ENCODE results near the gene ERN1.

Gene ERN1

GRCh38 chr17:64157669-64158180 lies 27.8 kb upstream of the ERN1 start:
- no peak for DNase-seq

DNA sequence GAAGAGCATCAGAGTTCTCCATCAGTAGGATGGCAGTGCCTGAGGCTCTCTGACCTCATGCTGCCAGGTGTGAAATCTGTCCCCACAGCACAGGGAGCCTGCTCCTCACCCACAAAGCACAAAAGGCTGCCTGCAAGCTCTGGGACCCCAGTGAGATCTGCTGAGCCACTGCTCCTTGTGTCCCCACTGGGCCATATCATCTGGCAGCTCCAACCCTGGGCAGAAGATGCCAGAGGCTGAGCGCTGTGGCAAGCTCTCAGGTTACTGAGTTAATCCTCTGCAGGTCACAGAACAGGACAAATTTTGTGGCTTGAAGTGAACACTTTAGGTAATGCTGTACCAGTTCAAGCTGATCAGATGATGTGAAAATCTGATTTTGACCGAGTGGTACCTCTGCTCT lies 26.7 kb upstream of the ERN1 start:
- no peak for DNase-seq

DNA sequence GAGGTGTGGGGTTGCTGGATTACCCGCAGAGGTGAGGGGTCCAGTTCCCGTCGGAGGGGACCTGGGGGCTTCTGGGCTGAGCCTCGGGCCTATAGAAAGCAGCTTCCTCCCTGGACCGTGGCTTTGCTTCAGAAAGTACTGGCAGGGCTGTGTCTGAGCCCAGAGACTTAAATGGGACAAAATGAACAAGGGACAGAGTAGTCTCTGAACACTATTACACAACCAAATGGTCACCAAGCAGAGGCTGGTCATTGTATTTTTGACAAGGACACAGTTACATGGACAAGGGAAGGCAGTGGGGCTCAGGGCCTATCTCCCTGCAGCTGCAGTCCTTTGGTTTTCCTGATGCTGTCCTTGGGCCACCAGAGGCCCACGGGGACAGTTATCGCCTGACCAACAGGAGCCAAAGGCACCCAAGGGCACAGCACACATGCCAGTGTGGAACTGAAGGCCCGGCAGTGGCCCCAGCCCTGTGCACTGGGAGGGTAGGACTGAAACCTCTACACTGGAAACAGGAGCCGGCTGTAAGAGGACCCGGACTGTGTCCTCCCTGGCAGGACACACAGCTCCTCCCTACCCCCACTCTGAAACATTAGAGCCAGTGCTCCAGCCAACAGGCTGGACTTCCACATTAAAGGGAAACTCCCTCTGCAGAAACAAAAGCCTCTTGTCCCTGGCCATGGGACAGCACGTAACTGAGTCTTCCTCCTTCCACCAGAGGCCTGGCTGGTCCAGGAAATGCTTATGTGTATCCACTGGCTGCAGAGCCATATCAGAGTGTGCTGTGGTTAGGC lies 26.0 kb upstream of the ERN1 start:
- no peak for DNase-seq

GRCh38 chr17:64155129-64155528 lies 25.2 kb upstream of the ERN1 start:
- DNase-seq: no peak

DNA sequence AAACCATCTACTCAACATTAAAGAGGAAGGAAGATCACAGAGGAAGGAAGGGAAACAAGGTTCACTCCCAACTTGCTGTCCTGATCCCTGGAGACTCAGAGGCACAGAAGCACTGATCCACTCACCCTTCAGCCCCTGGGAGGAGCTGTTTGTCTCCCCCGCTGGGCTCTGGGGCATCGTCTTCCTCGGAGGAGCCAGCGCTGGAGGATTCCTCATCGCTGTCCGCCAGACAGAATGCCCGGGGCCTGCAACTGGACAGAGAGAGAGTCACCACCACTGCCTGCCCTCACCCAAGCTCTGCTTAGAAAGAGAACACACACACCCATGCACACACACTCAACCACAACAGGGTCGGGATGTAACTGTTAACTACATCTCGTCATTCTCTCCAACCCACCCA lies 24.8 kb upstream of the ERN1 start:
- no peak for DNase-seq

DNA sequence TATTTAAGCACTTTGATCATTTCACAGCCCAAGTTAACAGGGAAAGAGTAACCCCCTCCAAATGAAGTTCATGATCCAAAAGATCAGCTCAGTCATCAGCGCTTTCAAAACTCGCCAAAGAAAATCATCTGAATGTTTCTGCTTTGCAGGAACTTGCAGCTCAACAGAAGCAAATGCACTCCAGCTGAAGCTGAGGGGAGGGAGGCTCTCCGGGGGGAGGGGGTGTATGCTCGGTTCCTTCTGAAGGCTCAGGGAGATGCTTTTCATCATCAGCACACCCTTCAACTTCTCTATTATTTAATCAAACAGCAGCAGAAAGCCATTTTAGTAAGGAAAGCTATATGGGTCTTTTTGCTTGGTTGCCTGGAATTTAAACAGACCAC lies 24.4 kb upstream of the ERN1 start:
- DNase-seq: no peak

- no peak for DNase-seq
These were observed 23.8 kb upstream of the ERN1 start for GRCh38 chr17:64153565-64154312.

DNA sequence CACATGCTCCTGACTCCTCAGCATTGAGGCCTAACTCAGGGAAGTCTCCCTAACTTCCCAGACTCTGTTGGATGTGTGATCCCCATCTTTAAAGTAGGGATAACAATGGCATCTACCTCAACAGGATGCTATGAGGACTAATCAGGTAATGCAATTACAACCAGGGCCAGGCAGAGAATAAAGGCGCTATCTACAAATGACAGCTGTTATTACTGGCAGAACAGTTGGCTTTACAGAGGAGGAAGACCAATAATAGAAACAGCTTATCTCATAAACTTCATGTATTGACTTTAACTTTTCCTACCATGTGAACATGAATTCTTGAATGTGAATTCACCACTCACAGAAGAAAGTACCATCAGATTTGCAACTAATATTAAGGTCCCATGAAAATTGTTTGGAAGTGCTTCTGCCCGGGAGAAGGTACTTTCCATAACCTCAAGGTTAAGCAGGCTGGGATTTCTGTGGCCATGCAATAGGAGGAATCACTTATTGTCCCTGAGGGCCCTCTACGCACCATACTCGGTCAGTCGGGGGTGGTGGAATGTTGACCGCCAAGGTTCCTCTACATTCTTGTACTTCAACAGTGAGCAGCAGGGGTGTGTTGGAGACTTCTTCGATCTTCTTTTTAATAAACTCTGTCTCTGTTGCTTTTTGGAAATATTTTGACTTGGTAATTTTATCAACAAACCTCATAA lies 22.6 kb upstream of the ERN1 start:
- no peak for DNase-seq

DNA sequence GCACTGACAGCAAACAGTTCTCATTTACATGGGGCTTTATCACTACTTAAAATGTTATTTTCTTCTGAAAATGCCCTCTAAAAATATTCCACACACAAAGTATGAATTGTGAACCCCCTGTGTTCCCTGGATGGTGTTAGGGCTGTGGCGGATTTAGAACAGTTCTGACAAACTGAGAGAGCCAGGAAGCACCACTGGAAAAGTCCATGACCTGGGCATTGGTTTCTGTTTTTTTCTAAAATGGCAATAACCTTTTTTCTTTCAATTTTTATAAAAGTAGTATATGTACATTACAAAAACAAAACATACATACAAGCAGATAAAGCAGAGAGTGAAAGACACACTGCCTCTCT lies 21.0 kb upstream of the ERN1 start:
- DNase-seq: no peak

DNA sequence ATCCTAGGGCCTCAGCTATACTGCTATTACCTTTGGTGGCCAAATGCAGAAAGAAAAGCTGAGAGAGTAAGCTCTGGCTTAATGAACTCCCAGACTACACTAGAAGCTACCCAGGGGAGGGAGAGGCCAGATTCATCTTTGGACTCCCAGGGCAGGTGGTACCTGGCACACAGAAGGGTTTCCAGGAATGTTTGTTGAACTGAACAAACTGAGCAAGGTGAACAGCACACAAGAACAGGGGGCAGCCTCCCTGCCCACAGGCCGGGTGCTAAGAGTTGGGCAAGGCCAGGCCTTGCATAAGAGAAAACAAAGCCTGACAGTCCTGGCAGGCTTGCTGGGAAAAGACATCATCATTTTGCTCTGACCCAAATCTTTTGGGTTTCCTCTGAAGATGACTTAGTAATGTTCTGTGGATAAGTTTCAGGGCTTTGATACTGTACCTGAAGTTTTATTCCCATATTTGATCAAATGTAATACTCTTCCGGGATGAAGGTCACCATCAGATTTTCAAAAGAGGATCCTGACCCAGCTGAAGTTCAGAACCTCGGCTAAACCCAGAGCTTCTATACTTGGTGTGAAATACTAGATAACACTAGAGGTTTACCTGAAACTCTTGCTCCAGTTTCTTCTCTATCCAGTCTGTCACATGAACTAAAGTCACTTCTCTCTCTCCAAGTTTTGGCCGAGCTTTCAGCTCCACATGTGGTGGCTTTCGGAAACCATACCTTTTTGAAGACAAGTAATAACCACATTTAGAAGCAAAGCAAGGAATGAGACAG lies 20.5 kb upstream of the ERN1 start:
- DNase-seq: no peak

- DNase-seq: no peak
These were observed 19.3 kb upstream of the ERN1 start for GRCh38 chr17:64149196-64149595.

DNA sequence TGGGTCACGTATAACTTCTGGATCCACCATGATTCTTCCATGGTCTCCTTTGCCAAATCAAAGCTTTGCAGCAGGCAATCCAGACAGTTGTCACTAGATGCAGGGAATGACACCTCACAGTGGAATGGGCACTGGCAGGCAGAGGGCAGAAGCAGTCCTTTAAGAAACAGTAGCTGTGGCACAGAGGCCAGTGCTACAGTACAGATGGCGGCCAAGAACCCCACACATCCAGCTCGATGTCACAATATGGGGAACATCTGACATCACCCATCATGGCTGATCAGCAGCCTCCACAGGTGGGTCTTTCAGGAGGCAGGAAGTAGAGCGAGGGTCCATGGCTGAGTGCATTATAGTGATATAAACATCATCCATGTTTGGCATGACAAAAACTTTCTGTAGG lies 18.8 kb upstream of the ERN1 start:
- DNase-seq: no peak

DNA sequence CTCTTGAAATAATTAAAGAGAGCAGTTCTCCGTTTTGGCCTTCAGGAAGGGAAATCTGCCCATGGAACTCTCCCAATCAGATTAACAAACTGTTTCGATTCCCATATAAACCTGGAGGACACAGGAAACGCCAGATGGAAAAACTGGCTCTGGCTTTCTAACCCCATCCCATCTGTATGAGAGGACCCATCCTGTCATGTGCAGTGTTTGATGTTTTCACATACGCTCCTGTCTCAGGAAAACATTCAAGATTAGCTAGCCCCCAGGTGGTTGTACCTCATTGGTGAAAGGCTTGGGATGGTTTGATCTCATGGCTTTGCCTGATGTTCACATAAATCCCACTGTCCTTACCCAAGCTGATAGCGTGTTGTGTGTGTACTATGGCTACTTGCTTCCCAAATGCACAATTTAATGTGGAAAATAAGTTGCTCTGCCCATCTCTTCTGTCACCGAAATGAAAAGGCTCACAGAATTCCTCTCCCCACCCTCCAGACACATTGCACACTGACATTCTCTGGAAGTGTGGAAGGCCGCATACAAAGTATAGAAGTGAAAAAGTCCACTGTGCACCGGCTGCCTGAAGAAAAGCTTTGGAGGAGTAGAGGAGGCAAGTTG lies 18.2 kb upstream of the ERN1 start:
- DNase-seq: no peak

GRCh38 chr17:64147110-64148016 lies 17.4 kb upstream of the ERN1 start:
- no peak for DNase-seq

GRCh38 chr17:64146418-64147109 lies 16.6 kb upstream of the ERN1 start:
- peak; percentile 81 for DNase-seq

- DNase-seq: peak; percentile 98
These were observed 15.9 kb upstream of the ERN1 start for GRCh38 chr17:64145751-64146417.

DNA sequence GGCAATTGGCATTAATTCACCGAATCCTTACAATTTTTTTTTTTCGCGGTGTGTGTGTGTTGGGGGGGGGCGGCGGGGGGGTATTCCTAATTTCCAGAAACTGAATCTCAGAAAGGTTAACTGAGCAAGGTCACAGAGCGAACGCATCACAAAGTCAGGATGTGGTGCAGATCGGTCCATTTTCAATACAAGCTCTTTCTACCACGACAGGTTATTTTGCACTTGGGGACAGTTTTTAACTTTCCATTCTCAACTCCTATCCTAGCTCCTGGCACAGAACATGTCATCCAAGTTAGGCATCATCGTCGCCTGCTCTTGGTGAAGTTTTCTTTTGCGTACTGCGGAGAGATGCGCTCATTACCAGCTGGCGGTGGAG lies 15.4 kb upstream of the ERN1 start:
- no peak for DNase-seq

DNA sequence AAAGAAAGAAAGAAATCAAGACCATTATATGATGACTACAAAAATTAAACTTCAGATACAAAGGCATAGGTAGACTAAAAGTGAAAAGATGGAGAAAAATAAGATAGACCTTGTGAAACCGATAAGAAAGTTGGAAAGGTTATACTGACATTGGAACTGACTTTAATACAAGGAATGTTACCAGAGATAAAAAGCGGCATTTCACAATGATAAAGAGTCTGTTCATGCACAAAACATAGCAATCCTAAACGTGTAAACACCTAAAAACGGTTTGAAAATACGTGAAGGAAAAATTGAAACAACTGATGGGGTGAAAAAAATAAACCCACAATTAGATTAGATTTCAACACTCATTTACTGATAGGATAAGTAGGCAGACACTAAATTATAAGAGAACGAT lies 9.6 kb upstream of the ERN1 start:
- DNase-seq: no peak

DNA sequence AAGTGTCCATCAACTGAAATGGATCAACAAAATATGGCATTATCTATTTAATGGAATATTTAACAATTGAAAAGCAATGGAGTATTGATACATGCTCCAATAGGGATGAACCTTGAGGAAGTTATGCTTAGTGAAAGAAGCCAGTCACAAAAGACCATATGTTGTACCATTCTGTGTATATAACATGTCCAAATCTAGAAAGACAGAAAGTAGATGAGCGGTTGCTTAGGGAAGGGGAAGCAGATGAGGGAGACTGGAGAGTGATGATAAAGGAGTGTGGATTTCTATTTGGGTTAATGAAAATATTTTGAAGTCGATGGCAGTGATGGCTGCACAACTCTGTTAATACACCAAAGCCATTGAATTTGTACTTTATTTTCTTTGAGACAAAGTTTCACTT lies 8.5 kb upstream of the ERN1 start:
- no peak for DNase-seq

- DNase-seq: no peak
These were observed 5.1 kb upstream of the ERN1 start for GRCh38 chr17:64135000-64135399.
